ENCODE results near the gene PRKAG1.

DNA sequence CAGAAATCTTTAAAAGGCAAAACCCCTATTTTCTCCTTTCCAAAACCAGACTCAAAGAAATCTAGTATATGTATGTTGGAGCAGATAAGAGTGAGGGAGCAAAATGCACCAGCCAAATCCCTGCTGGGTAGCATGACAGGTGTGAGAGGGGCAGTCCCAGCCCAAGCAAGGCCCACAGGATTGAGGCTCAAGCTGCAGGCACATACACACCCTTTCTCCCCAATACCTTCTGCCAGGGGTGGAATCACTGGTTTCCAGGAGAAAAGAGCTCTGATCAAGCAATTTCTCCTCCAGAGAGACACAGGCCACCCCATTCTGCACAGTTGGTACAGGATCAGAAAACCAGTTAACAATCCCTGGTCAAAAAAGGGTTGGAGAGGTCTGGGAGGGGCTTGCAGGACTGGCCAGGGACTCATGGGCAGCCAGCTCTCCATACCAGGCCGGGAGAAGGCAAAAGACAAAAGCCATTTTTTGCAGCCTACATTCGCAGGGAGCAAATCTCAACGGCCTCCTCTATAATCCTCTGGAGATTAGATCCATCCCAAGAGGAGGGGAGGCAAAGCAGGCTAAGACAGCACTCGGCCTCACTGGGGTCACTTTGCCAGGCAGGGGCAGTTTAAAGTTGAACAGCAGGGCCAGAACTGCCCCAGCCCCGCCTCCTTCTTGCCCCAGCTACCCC is 39.9 kb upstream of the PRKAG1 start:
- TF ChIP-seq, protein P1, sequence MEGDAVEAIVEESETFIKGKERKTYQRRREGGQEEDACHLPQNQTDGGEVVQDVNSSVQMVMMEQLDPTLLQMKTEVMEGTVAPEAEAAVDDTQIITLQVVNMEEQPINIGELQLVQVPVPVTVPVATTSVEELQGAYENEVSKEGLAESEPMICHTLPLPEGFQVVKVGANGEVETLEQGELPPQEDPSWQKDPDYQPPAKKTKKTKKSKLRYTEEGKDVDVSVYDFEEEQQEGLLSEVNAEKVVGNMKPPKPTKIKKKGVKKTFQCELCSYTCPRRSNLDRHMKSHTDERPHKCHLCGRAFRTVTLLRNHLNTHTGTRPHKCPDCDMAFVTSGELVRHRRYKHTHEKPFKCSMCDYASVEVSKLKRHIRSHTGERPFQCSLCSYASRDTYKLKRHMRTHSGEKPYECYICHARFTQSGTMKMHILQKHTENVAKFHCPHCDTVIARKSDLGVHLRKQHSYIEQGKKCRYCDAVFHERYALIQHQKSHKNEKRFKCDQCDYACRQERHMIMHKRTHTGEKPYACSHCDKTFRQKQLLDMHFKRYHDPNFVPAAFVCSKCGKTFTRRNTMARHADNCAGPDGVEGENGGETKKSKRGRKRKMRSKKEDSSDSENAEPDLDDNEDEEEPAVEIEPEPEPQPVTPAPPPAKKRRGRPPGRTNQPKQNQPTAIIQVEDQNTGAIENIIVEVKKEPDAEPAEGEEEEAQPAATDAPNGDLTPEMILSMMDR (IDR thresholded peaks at IDR 0.05): no peak
- TF ChIP-seq POLR2AphosphoS5 (IDR thresholded peaks at IDR 0.05) (no peak), EP300 (IDR thresholded peaks at IDR 0.05) (no peak), POLR2A (IDR thresholded peaks at IDR 0.05; ENCODE audit: low read depth) (no peak)
